GM21786 (cell line): ENCODE results near the gene PYGO2.
A peak's percentile ranks its signal among the peaks of the same experiment; 100 is the strongest.

ENCODE experiments used
- ATAC-seq: cut with Tn5 transposase; IDR thresholded peaks from one replicate; pipeline ENCODE4 v1.9.1; 2021; ENCODE audit not compliant: unreplicated experiment

The PYGO2 gene

GRCh38 chr1:154943649-154944400 lies 17.8 kb downstream of the PYGO2 start:
- no peak for ATAC-seq

- ATAC-seq: no peak
Measured at GRCh38 chr1:154941333-154942013, 20.1 kb downstream of the PYGO2 start.

DNA sequence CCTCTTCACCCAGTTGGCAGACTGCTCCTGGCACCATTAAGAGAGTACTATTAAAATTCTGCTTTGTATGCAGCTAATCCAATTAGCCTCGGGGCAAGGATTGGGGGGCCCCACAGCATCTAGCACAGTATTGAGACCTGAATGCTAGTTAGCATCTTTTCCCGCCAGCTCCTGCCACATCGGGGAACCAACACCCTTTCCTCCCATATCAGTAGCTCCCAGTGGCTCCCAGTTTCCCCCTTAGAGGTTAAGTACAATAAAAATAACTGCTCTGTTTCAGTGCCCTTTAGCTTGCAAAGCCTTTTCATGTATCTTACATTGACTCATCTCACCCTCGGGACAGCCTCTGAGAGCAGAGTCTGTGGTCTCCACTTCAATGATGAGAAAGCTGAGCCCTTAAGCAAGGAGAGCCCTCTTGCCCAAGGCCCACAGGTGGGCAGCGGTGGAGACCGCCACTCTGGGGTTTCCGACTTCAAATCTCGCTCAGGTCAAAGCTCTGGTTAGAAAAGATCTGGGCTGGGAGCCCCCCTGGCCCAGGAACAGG lies 20.9 kb downstream of the PYGO2 start:
- no peak for ATAC-seq

- ATAC-seq: no peak
Measured at GRCh38 chr1:154940213-154940560, 21.4 kb downstream of the PYGO2 start.

DNA sequence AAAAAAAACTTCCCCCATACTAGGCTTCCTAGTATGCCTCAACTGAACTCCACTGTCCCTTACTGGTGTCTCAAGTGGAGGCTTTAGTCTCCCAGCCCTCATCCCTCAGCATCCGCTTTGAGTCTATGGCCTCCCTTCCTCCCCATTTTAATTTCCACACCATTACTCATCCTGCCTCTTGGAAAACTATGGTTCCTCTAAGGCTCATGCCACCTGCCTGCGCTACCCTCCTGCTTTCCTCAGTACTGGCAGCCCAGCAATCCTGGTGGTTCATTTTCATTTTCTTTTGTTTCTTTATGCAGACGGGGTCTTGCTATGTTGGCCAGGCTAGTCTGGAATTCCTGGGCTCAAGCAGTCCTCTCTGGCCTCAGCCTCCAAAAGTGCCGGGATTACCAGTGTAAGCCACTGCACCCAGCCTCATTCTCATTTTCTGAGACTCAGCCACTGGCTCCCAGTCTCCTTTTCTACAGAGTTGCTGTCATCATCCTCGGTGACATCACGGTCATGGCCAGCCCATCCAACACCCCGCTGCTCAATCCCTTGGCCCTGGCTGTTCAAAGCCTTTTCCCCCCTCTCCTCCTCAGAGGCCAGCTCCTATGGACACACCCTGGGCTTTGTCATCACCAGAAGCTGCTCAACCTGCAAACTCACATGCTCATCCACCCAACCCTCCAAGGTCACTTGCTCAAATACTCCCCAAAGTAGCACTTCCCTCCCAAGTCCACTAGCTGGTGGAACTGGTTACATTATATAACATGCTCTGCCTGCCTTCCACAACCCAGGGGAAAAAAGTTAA lies 22.8 kb downstream of the PYGO2 start:
- ATAC-seq: no peak

DNA sequence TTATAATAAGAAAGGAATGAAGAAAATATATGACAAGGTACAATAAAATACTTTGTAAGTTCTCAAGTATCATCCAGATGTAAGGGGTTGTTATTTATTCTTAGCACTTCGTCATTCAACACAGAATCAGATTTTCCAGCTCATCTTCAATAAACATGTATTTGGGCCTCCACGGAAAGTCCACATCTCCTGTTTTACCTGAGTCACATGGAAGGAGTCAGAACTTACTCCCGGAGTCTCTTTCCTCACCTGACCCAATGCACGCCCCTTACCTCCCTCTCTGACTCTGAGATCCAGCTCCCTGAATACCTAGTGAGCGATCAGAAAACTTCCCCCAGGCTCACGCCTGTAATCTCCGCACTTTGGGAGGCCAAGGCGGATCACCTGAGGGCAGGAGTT lies 23.6 kb downstream of the PYGO2 start:
- no peak for ATAC-seq

GRCh38 chr1:154937085-154937987 lies 24.2 kb downstream of the PYGO2 start:
- peak; percentile 44 for ATAC-seq

DNA sequence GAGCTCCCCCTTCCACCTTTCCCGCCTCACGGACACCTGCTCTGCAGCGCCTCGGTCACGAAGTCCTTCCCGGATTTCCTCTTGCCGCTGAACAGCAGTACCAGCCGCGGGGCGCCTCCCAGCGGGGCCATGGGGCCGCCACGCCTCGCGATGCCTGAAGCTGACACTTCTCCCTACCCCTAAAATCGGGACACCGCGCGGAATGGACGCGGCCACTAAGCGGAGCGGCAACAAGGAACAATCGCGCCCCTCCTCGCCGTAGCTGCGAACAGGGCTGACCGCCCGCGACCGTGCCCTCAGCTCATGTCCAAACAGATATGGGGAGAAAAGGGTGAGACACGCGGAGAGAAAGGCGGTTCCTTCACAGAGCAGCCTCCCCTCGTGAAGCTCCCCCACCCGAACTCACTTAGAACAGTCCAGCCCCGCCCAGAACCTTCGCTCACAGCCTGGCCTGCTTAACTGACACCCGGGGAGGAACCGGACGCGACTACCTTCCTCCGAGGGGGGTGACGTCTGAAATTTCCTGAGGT lies 25.0 kb downstream of the PYGO2 start, which contains the start of gene PMVK:
PMVK (minus strand) TSS at position 165 of the 530 bp plus-strand sequence; CDS start at position 131, 34 bp downstream.
- peak; percentile 64 for ATAC-seq

DNA sequence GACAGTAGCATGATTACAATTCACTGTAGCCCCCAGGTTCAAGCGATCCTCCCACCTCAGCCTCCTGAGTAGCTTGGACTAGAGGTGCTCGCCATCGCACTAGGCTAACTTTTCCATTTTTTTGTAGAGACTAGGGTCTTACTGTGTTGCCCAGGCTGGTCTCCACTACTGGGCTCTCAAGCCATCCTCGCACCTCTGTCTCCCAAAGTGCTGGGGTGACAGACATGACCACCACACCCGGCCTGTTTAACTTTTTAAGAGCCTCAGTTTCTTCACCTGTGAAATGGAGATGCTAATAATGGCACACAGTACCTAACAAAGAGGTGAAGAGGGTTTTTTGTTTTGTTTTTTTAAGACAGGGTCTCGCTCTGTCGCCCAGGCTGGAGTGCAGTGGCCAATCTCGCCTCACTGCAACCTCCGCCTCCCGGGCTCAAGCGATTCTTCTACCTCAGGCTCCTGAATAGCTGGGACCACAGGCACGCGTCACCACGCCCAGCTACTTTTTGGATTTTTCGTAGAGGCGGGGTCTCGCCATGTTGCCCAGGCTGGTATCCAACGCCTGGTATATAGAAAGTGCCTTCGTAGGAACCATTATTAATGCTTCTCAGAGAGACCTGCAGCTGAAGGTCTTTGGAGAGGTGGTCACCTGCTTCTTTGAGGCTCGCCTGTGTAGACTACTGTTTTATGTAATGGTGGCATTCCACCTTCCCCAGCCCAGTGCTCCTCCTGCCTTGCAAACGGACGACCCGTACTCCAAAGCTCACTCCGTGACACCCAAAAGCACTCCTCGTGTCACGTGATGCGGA lies 25.6 kb downstream of the PYGO2 start:
- ATAC-seq: no peak

- ATAC-seq: no peak
Measured at GRCh38 chr1:154934358-154934948, 27.1 kb downstream of the PYGO2 start.

GRCh38 chr1:154931940-154932487 lies 29.6 kb downstream of the PYGO2 start:
- no peak for ATAC-seq

DNA sequence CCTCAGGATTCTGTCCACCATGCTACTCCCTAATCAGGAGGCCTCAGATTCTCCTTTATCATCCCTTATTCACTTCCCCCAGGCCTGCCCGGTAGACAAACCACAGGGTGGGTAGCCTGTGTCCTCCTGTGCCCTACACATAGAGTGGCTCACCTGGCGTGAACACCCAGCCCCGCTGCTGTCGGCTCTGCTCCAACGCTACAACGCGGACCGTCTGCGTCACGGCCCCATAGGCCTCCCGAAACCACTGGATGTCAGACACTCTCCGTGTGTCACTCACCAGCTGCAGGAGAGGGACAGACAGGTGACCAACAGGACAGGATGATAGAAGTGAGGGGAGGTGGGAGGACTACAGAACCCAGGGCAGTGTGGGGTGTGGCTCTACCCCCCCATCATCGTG lies 35.4 kb downstream of the PYGO2 start:
- ATAC-seq: no peak

- ATAC-seq: no peak
Measured at GRCh38 chr1:154925335-154926170, 36.0 kb downstream of the PYGO2 start.

DNA sequence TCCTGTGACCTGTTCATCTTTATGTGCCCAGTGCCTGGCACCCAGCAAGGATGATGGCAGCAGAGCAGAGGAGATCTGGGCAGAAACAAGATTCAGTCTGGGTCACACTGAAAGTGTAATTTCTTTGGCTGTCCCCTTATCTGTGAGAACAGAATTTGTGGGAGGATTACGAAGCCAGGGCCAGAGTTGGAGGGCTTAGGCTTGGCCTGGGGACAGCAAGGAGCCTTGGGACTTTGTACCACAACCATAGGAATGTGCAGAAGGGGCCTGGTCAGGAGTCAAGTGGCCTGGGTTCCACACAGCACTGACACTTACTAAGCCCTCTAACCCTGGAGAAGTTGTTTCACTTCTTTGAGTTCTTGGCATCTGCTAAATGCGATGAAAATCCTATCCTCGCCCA lies 37.9 kb downstream of the PYGO2 start:
- ATAC-seq: no peak

- ATAC-seq: no peak
Measured at GRCh38 chr1:154913273-154913672, 48.3 kb downstream of the PYGO2 start.

DNA sequence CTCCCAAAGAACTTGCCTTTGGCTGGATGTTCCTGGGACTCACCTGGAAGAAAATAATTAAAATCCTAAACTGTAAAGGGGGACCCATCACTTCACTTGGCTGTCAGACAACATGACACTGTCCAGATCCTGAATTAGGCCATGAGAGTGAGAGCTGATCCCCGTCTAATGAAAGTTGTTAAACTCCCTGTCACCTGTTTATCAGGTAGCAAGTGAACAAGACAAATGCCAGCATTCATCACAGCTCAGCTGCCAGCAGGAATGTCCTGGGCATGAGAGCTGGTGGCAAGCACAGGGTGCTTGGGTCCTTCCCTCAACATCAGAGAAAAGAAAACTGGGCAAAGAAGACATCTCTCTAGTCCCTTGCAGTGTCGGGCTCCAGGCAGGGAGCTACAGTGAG lies 48.8 kb downstream of the PYGO2 start:
- no peak for ATAC-seq

GRCh38 chr1:154911691-154912550 lies 49.7 kb downstream of the PYGO2 start:
- no peak for ATAC-seq
